Glutamatergic neuron (in vitro differentiated cells): ENCODE measurements around the gene TES. TPM values are rescaled to one million over a fixed set of nuclear protein-coding genes. Genes with fewer than 3 reads are reported as not detected.

Experiments used
- DNase-seq: peaks from one replicate; pipeline ENCODE4 v3.0.0; 2022
- H3K27ac Mint-ChIP-seq: one replicate; pipeline ENCODE4 v1.8.0; 2020; ENCODE audit warnings: mild to moderate bottlenecking, mixed read lengths, inconsistent platforms; ENCODE audit not compliant: unreplicated experiment
- H3K27me3 Mint-ChIP-seq: one replicate; pipeline ENCODE4 v1.8.0; 2020; ENCODE audit warnings: mild to moderate bottlenecking, moderate library complexity, mixed read lengths, inconsistent platforms; ENCODE audit not compliant: unreplicated experiment
- H3K36me3 Mint-ChIP-seq: one replicate; pipeline ENCODE4 v1.8.0; 2020; ENCODE audit warnings: mild to moderate bottlenecking, mixed read lengths, inconsistent platforms; ENCODE audit not compliant: unreplicated experiment
- H3K4me1 Mint-ChIP-seq: one replicate; pipeline ENCODE4 v1.8.0; 2020; ENCODE audit warnings: mild to moderate bottlenecking, low read depth, mixed read lengths, inconsistent platforms; ENCODE audit not compliant: unreplicated experiment
- H3K4me3 Mint-ChIP-seq: one replicate; pipeline ENCODE4 v1.8.0; 2020; ENCODE audit warnings: mild to moderate bottlenecking, mixed read lengths, inconsistent platforms; ENCODE audit not compliant: unreplicated experiment
- H3K9me3 Mint-ChIP-seq: one replicate; pipeline ENCODE4 v1.8.0; 2020; ENCODE audit warnings: mild to moderate bottlenecking, moderate library complexity, mixed read lengths, inconsistent platforms; ENCODE audit not compliant: unreplicated experiment
- total RNA-seq: library from RNA; stranded (reverse); fragmentation: NEBNext Ultra II Directional; extraction: Animal tissue kit (Norgen Biotek cat#: 25700); gene quantifications from one replicate; pipeline ENCODE4 v1.2.1, GENCODE V29; 2021; ENCODE audit not compliant: unreplicated experiment
- TF ChIP-seq, protein P1 (sequence below): fragments of 200-600 bp; sonication (generic); IDR thresholded peaks from one replicate; pipeline ENCODE4 v1.5.0; 2021; ENCODE audit not compliant: partially characterized antibody, unreplicated experiment

TES gene
- total RNA-seq, 1 donor from 2014 or later: 53.5 TPM

GRCh38 chr7:116228241-116228640 lies 17.9 kb downstream of the TES start:
- DNase-seq: no peak
- Mint-ChIP-seq H3K9me3 (no peaks in the 10 kb centered on the region), H3K36me3 (no peaks in the 10 kb centered on the region), H3K27me3 (no peaks in the 10 kb centered on the region), H3K4me3 (no peak overlapping the region), H3K27ac (no peak overlapping the region), H3K4me1 (peaks cover 6% of the 10 kb centered on the region)
- TF ChIP-seq, protein P1, sequence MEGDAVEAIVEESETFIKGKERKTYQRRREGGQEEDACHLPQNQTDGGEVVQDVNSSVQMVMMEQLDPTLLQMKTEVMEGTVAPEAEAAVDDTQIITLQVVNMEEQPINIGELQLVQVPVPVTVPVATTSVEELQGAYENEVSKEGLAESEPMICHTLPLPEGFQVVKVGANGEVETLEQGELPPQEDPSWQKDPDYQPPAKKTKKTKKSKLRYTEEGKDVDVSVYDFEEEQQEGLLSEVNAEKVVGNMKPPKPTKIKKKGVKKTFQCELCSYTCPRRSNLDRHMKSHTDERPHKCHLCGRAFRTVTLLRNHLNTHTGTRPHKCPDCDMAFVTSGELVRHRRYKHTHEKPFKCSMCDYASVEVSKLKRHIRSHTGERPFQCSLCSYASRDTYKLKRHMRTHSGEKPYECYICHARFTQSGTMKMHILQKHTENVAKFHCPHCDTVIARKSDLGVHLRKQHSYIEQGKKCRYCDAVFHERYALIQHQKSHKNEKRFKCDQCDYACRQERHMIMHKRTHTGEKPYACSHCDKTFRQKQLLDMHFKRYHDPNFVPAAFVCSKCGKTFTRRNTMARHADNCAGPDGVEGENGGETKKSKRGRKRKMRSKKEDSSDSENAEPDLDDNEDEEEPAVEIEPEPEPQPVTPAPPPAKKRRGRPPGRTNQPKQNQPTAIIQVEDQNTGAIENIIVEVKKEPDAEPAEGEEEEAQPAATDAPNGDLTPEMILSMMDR: no peak

GRCh38 chr7:116229366-116229765 lies 19.0 kb downstream of the TES start:
- H3K9me3 Mint-ChIP-seq: no peaks in the 10 kb centered on the region
- no peaks in the 10 kb centered on the region for H3K36me3 Mint-ChIP-seq
- peaks cover 6% of the 10 kb centered on the region for H3K4me1 Mint-ChIP-seq
- no peak for DNase-seq
- TF ChIP-seq, protein P1: no peak
- H3K27me3 Mint-ChIP-seq: no peaks in the 10 kb centered on the region
- H3K27ac Mint-ChIP-seq: no peak overlapping the region
- no peak overlapping the region for H3K4me3 Mint-ChIP-seq

DNA sequence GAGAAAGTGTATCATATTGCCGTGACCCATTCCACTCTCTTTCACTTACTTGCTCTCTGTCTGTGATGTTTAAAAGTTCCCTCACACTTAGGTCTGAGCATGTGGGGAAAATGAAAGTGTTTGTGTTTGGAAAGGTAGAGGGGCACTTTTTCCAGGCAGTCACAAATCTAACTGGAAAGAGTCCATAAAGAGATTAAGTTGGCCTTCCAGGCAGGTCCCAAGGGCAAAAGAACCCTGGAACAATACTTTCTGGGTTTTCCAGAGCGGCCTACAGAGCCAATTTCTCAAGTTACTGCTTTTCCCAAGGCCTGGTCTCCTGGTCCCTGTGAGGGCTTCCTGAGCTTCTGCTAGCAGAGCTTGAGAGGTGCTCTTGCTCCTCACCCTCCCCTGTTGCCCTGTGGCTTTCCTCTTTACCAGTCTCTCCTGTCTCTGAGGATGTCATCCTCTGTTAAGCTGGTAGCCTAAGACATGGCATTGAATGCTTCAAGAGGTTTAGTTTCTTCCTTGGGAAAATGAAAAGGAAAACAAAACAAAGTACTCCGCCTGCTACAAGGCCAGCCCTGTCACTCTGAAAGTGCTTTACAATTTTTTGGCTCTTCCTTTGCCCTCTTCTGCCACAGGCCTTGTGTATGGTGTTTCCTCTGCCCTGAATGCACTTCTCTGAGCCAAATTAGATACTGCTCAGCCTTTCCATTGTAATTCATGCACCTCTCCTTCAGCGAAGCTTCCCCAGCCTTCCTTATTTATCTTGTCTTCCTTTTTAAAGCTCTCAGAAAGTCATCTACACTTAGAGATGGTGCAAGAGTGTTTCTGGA lies 20.1 kb downstream of the TES start:
- Mint-ChIP-seq H3K4me3 (no peak overlapping the region), H3K36me3 (no peaks in the 10 kb centered on the region), H3K27me3 (no peaks in the 10 kb centered on the region), H3K9me3 (no peaks in the 10 kb centered on the region), H3K27ac (no peak overlapping the region), H3K4me1 (peaks cover 6% of the 10 kb centered on the region)
- TF ChIP-seq, protein P1: no peak
- DNase-seq: no peak

DNA sequence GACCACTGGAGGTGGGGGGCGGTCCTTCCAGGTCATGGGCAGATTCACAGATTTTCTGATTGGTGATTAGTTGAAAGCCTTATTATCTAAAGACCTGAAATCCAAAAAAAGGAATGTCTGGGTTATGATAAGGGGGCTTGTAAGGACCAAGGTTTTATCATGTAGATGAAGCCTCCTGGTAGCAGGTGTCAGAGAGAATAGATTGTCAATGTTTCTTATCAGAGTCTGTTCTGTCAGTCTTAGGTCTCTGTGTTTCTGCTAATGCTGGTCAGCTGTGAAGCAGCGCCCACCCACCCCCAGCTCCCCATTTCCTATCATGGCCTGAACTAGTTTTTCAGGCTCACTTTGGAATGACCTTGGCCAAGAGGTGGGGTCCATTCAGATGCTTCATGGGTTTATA lies 21.2 kb downstream of the TES start:
- H3K4me1 Mint-ChIP-seq: peaks cover 2% of the 10 kb centered on the region
- no peaks in the 10 kb centered on the region for H3K36me3 Mint-ChIP-seq
- no peak overlapping the region for H3K27ac Mint-ChIP-seq
- H3K4me3 Mint-ChIP-seq: no peak overlapping the region
- no peaks in the 10 kb centered on the region for H3K9me3 Mint-ChIP-seq
- DNase-seq: no peak
- TF ChIP-seq, protein P1: no peak
- H3K27me3 Mint-ChIP-seq: no peaks in the 10 kb centered on the region

DNA sequence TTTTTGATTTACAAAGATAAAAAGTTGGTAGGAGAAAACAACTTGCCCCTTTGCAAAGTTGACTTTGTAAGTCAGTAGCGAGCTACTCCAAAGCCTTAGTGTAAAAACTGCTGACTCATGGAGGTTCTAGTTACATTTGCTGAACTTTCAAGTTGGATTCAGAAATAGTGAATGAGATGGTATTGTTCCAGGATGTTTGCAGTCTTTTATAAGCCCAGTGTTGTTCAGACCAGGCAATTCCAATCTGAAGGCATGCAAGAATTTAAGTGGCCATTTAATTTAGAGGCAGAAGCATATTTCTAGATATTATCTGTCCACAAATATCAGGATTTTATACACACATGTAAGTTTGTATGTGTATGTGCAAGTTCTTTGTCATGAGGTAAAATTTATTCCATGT lies 21.6 kb downstream of the TES start:
- TF ChIP-seq, protein P1: no peak
- H3K27me3 Mint-ChIP-seq: no peaks in the 10 kb centered on the region
- no peak overlapping the region for H3K4me3 Mint-ChIP-seq
- DNase-seq: no peak
- no peak overlapping the region for H3K27ac Mint-ChIP-seq
- no peaks in the 10 kb centered on the region for H3K36me3 Mint-ChIP-seq
- peaks cover 2% of the 10 kb centered on the region for H3K4me1 Mint-ChIP-seq
- no peaks in the 10 kb centered on the region for H3K9me3 Mint-ChIP-seq
